HepG2 (cell line): ENCODE results near the gene BBS1. TPM values are rescaled to one million over a fixed set of nuclear protein-coding genes. Genes with fewer than 3 reads are reported as not detected.

ENCODE experiments used
- AKNA ChIP-seq: sonication (generic); formaldehyde crosslinking; IDR thresholded peaks from 2 replicates; pipeline ENCODE4 v1.4.0; 2020; ENCODE audit warnings: missing genetic modification reagents, borderline replicate concordance
- IKZF4 ChIP-seq: sonication (generic); formaldehyde crosslinking; IDR thresholded peaks from 2 replicates; pipeline ENCODE4 v1.5.1; 2020; ENCODE audit warnings: borderline replicate concordance, mild to moderate bottlenecking, low read depth, missing genetic modification reagents; ENCODE audit errors: not compliant biosample characterization
- IKZF5 ChIP-seq: IDR thresholded peaks from 2 replicates; pipeline ENCODE4 v1.6.1; 2018; ENCODE audit warnings: missing genetic modification reagents, mild to moderate bottlenecking, missing compliant biosample characterization
- MIER3 ChIP-seq: IDR thresholded peaks from 2 replicates; pipeline ENCODE4 v1.6.1; 2016; ENCODE audit warnings: missing compliant biosample characterization, borderline replicate concordance
- PCBP1 ChIP-seq: fragments of 200-400 bp; formaldehyde crosslinking; IDR thresholded peaks from 2 replicates; pipeline ENCODE4 v1.6.1; 2017; ENCODE audit warnings: mild to moderate bottlenecking, low read depth, low read length, borderline replicate concordance
- RFXANK ChIP-seq: IDR thresholded peaks from 2 replicates; pipeline ENCODE4 v1.6.1; 2016
- RXRB ChIP-seq: IDR thresholded peaks from 2 replicates; pipeline ENCODE4 v1.6.1; 2016; ENCODE audit warnings: borderline replicate concordance, missing genetic modification reagents, missing compliant biosample characterization
- SIN3A ChIP-seq: IDR thresholded peaks from 2 replicates; pipeline ENCODE4 v1.6.1; 2011; ENCODE audit warnings: low read depth, mild to moderate bottlenecking, control low read depth, low read length, borderline replicate concordance
- SKIL ChIP-seq: sonication (generic); formaldehyde crosslinking; IDR thresholded peaks from 2 replicates; pipeline ENCODE4 v1.8.0; 2022; ENCODE audit warnings: missing genetic modification reagents, mild to moderate bottlenecking, moderate library complexity, borderline replicate concordance
- ZNF264 ChIP-seq: sonication (generic); formaldehyde crosslinking; IDR thresholded peaks from 2 replicates; pipeline ENCODE4 v1.4.0; 2020; ENCODE audit warnings: missing genetic modification reagents
- ZNF292 ChIP-seq: sonication (generic); formaldehyde crosslinking; IDR thresholded peaks from 2 replicates; pipeline ENCODE4 v1.8.1; 2022; ENCODE audit warnings: mild to moderate bottlenecking, low read depth, missing genetic modification reagents, borderline replicate concordance
- ZNF780A ChIP-seq: sonication (generic); formaldehyde crosslinking; IDR thresholded peaks from 2 replicates; pipeline ENCODE4 v1.8.0; 2022; ENCODE audit warnings: mild to moderate bottlenecking, missing genetic modification reagents, moderate library complexity
- polyA plus RNA-seq, 8 experiments: library from polyadenylated mRNA; depleted of rRNA in 3 of 8; stranded (reverse) in 7 of 8; unstranded in 1 of 8; fragments of >200 nt; fragmentation: Illumina TruSeq in 4 of 8; extraction: Trizol in 4 of 8; gene quantifications; 2 replicates each; pipeline versions ENCODE4 v1.2.1 to v1.2.3, GENCODE V29; 2011 to 2016; ENCODE audit warnings: low read depth in 4 of 8, missing spikeins in 1 of 8, mixed read lengths in 1 of 8; ENCODE audit not compliant: insufficient read depth in 1 of 8
- total RNA-seq, 5 experiments: library from RNA; depleted of rRNA; stranded (reverse); fragments of >200 nt; fragmentation: Illumina TruSeq; extraction: Trizol; gene quantifications; 2 replicates each; pipeline ENCODE4 v1.2.3, GENCODE V29; 2016; ENCODE audit warnings: low read depth in 1 of 5
- TF ChIP-seq, protein P1 (sequence below): sonication (generic); formaldehyde crosslinking; IDR thresholded peaks from 2 replicates; pipeline ENCODE4 v1.5.0; 2020; ENCODE audit warnings: mild to moderate bottlenecking, missing genetic modification reagents, borderline replicate concordance
- TF ChIP-seq, protein P2 (sequence below): sonication (generic); formaldehyde crosslinking; IDR thresholded peaks from 2 replicates; pipeline ENCODE4 v1.5.0; 2020; ENCODE audit warnings: mild to moderate bottlenecking, missing genetic modification reagents

The BBS1 gene
- total and polyA plus RNA-seq, 2 of the 13 experiments (the other 11 are each of a cell fraction or from before 2014, with no cell fraction given) = 11.7 to 14.1 TPM

- TF ChIP-seq SKIL (CRISPR knock-in tag) = no peak
- TF ChIP-seq SIN3A = no peak
- TF ChIP-seq, protein P1, sequence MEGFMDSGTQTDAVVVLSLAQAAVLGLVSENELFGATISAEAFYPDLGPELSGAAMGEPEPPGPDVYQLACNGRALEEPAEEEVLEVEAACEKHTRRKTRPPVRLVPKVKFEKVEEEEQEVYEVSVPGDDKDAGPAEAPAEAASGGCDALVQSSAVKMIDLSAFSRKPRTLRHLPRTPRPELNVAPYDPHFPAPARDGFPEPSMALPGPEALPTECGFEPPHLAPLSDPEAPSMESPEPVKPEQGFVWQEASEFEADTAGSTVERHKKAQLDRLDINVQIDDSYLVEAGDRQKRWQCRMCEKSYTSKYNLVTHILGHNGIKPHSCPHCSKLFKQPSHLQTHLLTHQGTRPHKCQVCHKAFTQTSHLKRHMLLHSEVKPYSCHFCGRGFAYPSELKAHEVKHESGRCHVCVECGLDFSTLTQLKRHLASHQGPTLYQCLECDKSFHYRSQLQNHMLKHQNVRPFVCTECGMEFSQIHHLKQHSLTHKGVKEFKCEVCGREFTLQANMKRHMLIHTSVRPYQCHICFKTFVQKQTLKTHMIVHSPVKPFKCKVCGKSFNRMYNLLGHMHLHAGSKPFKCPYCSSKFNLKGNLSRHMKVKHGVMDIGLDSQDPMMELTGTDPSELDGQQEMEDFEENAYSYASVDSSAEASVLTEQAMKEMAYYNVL (CRISPR knock-in tag) = no peak
- TF ChIP-seq, protein P2, sequence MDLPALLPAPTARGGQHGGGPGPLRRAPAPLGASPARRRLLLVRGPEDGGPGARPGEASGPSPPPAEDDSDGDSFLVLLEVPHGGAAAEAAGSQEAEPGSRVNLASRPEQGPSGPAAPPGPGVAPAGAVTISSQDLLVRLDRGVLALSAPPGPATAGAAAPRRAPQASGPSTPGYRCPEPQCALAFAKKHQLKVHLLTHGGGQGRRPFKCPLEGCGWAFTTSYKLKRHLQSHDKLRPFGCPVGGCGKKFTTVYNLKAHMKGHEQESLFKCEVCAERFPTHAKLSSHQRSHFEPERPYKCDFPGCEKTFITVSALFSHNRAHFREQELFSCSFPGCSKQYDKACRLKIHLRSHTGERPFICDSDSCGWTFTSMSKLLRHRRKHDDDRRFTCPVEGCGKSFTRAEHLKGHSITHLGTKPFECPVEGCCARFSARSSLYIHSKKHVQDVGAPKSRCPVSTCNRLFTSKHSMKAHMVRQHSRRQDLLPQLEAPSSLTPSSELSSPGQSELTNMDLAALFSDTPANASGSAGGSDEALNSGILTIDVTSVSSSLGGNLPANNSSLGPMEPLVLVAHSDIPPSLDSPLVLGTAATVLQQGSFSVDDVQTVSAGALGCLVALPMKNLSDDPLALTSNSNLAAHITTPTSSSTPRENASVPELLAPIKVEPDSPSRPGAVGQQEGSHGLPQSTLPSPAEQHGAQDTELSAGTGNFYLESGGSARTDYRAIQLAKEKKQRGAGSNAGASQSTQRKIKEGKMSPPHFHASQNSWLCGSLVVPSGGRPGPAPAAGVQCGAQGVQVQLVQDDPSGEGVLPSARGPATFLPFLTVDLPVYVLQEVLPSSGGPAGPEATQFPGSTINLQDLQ (CRISPR knock-in tag) = no peak
- no peak for TF ChIP-seq AKNA (CRISPR knock-in tag)
- TF ChIP-seq ZNF780A = no peak
- TF ChIP-seq RFXANK (CRISPR knock-in tag) = no peak
- TF ChIP-seq ZNF292 (CRISPR knock-in tag) = 0 out of 2 replicates have a peak, but pooled peaks have one; percentile 32
- no peak for TF ChIP-seq PCBP1
- 0 out of 2 replicates have a peak, but pooled peaks have one; percentile 8 for TF ChIP-seq RXRB (CRISPR knock-in tag)
- no peak for TF ChIP-seq IKZF4 (CRISPR knock-in tag)
- TF ChIP-seq ZNF264 = no peak
- TF ChIP-seq MIER3 = peak; percentile 47; the same call in 1 of the 2 replicates
- 0 out of 2 replicates have a peak, but pooled peaks have one; percentile 54 for TF ChIP-seq IKZF5
Observed at GRCh38 chr11:66579017-66579606, 68.7 kb downstream of the BBS1 start (continued).
